Activated T-cell treated with anti-CD3 and anti-CD28 coated beads, Interleukin-2, amount 50 U/mL, for 1 hour (primary cell): ENCODE measurements around the gene FHIT.

Experiments
- DNase-seq: peaks from one replicate; pipeline ENCODE4 v3.0.0-alpha.2; 2020

The FHIT gene

GRCh38 chr3:61162965-61163364 lies 88.3 kb downstream of the FHIT start:
- no peak for DNase-seq

- DNase-seq = no peak
Measured at GRCh38 chr3:61158667-61159066, 92.6 kb downstream of the FHIT start.

GRCh38 chr3:61158216-61158615 lies 93.0 kb downstream of the FHIT start:
- DNase-seq = no peak

- no peak for DNase-seq
Measured at GRCh38 chr3:61157414-61157813, 93.8 kb downstream of the FHIT start.

GRCh38 chr3:61155701-61156292 lies 95.5 kb downstream of the FHIT start:
- no peak for DNase-seq

- DNase-seq = no peak
Measured at GRCh38 chr3:61154457-61155198, 96.6 kb downstream of the FHIT start.

GRCh38 chr3:61152071-61152470 lies 99.2 kb downstream of the FHIT start:
- DNase-seq = no peak

GRCh38 chr3:61149236-61149635 lies 102.0 kb downstream of the FHIT start:
- no peak for DNase-seq

GRCh38 chr3:61146010-61146890 lies 105.0 kb downstream of the FHIT start:
- no peak for DNase-seq

GRCh38 chr3:61141697-61142096 lies 109.6 kb downstream of the FHIT start:
- no peak for DNase-seq

- no peak for DNase-seq
Measured at GRCh38 chr3:61141227-61141626, 110.0 kb downstream of the FHIT start.

- DNase-seq = no peak
Measured at GRCh38 chr3:61139686-61140085, 111.6 kb downstream of the FHIT start.

GRCh38 chr3:61138401-61138800 lies 112.9 kb downstream of the FHIT start:
- DNase-seq = no peak

- no peak for DNase-seq
Measured at GRCh38 chr3:61136191-61136590, 115.1 kb downstream of the FHIT start.

- no peak for DNase-seq
Measured at GRCh38 chr3:61134532-61134931, 116.7 kb downstream of the FHIT start.

- DNase-seq = no peak
Measured at GRCh38 chr3:61132062-61132461, 119.2 kb downstream of the FHIT start.

- no peak for DNase-seq
Measured at GRCh38 chr3:61118830-61119229, 132.4 kb downstream of the FHIT start.

GRCh38 chr3:61117045-61117898 lies 134.0 kb downstream of the FHIT start:
- DNase-seq = no peak

- no peak for DNase-seq
Measured at GRCh38 chr3:61114316-61114953, 136.8 kb downstream of the FHIT start.

- no peak for DNase-seq
Measured at GRCh38 chr3:61111825-61112224, 139.4 kb downstream of the FHIT start.

- DNase-seq = no peak
Measured at GRCh38 chr3:61110576-61110975, 140.7 kb downstream of the FHIT start.
